Thoracic aorta (tissue), 2 donors: ENCODE data around the gene SIRT2. TPM values are rescaled to one million over a fixed set of nuclear protein-coding genes. Genes with fewer than 3 reads are reported as not detected.

Experiments used
- ATAC-seq: fragments of 150-250 bp; one replicate; pipeline ENCODE4 v1.8.0; 2017; ENCODE audit warnings: low read depth; ENCODE audit not compliant: insufficient number of reproducible peaks, low FRiP score
- DNase-seq: peaks from one replicate; pipeline ENCODE4 v3.0.0-alpha.2; 2020; ENCODE audit warnings: low spot score
- H3K27ac ChIP-seq, 2 donors: fragments of 200-600 bp; sonication (generic); 1 replicate in 1 of 2; 2 replicates in 1 of 2; pipeline ENCODE4 v1.5.1; 2016; ENCODE audit warnings: mild to moderate bottlenecking in 2 of 2, moderate library complexity in 2 of 2
- H3K27me3 ChIP-seq: fragments of 200-600 bp; sonication (generic); replicated peaks from 2 replicates; pipeline ENCODE4 v1.6.0; 2016; ENCODE audit warnings: mild to moderate bottlenecking; ENCODE audit not compliant: insufficient read depth
- H3K36me3 ChIP-seq: fragments of 200-600 bp; sonication (generic); one replicate; pipeline ENCODE4 v1.5.1; 2016
- H3K4me1 ChIP-seq, 2 donors: fragments of 200-600 bp; sonication (generic); 1 replicate in 1 of 2; 2 replicates in 1 of 2; pipeline versions ENCODE4 v1.5.1 to v1.6.0; 2016; ENCODE audit warnings: low read depth in 2 of 2, mild to moderate bottlenecking in 1 of 2; ENCODE audit not compliant: control insufficient read depth in 1 of 2
- H3K4me3 ChIP-seq: fragments of 200-600 bp; sonication (generic); 2 replicates; pipeline ENCODE4 v1.5.1; 2016; ENCODE audit warnings: mild to moderate bottlenecking
- H3K9me3 ChIP-seq: fragments of 200-600 bp; sonication (generic); 2 replicates; pipeline ENCODE4 v1.5.1; 2016
- CTCF ChIP-seq: fragments of 200-600 bp; sonication (generic); IDR thresholded peaks from one replicate; pipeline ENCODE4 v1.5.1; 2019; ENCODE audit warnings: antibody characterized with exemption
- total RNA-seq, 2 donors: library from RNA; depleted of rRNA; stranded (reverse); fragments of >200 nt; gene quantifications; one replicate each; pipeline versions ENCODE4 v1.1.0 to v1.2.3, GENCODE V29; 2016

The SIRT2 gene
- total RNA-seq, 2 donors from 2014 or later: 42.8 to 68.4 TPM

- H3K9me3 ChIP-seq: no peaks in the 10 kb centered on the region
- H3K36me3 ChIP-seq: no peaks in the 10 kb centered on the region
- no peak overlapping the region for H3K4me3 ChIP-seq
- TF ChIP-seq CTCF: no peak
- DNase-seq: no peak
- ATAC-seq: no peak
- no peaks in the 10 kb centered on the region for H3K4me1 ChIP-seq
- H3K27ac ChIP-seq: no peak overlapping the region
- H3K27me3 ChIP-seq: no peaks in the 10 kb centered on the region
Observed at GRCh38 chr19:38913958-38914357, 14.5 kb upstream of the SIRT2 start.

GRCh38 chr19:38912600-38913514 lies 13.4 kb upstream of the SIRT2 start:
- Histone ChIP-seq H3K36me3 (no peaks in the 10 kb centered on the region), H3K27ac (no peak overlapping the region), H3K4me1 (no peaks in the 10 kb centered on the region), H3K27me3 (no peaks in the 10 kb centered on the region), H3K9me3 (no peaks in the 10 kb centered on the region), H3K4me3 (no peak overlapping the region)
- no peak for ATAC-seq
- TF ChIP-seq CTCF: no peak
- DNase-seq: no peak

- ATAC-seq: no peak
- H3K27ac ChIP-seq: no peak overlapping the region
- DNase-seq: no peak
- H3K4me3 ChIP-seq: no peak overlapping the region
- H3K36me3 ChIP-seq: peaks cover 8% of the 10 kb centered on the region
- H3K4me1 ChIP-seq: no peaks in the 10 kb centered on the region
- TF ChIP-seq CTCF: no peak
- H3K27me3 ChIP-seq: no peaks in the 10 kb centered on the region
- no peaks in the 10 kb centered on the region for H3K9me3 ChIP-seq
Observed at GRCh38 chr19:38911388-38912001, 12.1 kb upstream of the SIRT2 start.

- DNase-seq (no peak), ATAC-seq (no peak)
- H3K4me1 ChIP-seq: no peaks in the 10 kb centered on the region
- no peak overlapping the region for H3K4me3 ChIP-seq
- peaks cover 15% of the 10 kb centered on the region for H3K36me3 ChIP-seq
- H3K27me3 ChIP-seq: no peaks in the 10 kb centered on the region
- no peaks in the 10 kb centered on the region for H3K9me3 ChIP-seq
- no peak for TF ChIP-seq CTCF
- no peak overlapping the region for H3K27ac ChIP-seq
Observed at GRCh38 chr19:38910488-38910887, 11.1 kb upstream of the SIRT2 start.

- DNase-seq (no peak), ATAC-seq (no peak)
- TF ChIP-seq CTCF: no peak
- no peaks in the 10 kb centered on the region for H3K27me3 ChIP-seq
- peaks cover 29% of the 10 kb centered on the region for H3K36me3 ChIP-seq
- no peak overlapping the region for H3K27ac ChIP-seq
- no peak overlapping the region for H3K4me3 ChIP-seq
- H3K4me1 ChIP-seq: no peaks in the 10 kb centered on the region
- H3K9me3 ChIP-seq: no peaks in the 10 kb centered on the region
Observed at GRCh38 chr19:38908911-38909310, 9.5 kb upstream of the SIRT2 start.
